CD4-positive, alpha-beta T cell treated with Interleukin-17A for 4 hours (primary cell): ENCODE measurements around the gene ATP1A3.

ENCODE experiments used
- DNase-seq: peaks from one replicate; pipeline ENCODE4 v3.0.0-alpha.2; 2020; ENCODE audit warnings: mixed read lengths

ATP1A3 gene

DNA sequence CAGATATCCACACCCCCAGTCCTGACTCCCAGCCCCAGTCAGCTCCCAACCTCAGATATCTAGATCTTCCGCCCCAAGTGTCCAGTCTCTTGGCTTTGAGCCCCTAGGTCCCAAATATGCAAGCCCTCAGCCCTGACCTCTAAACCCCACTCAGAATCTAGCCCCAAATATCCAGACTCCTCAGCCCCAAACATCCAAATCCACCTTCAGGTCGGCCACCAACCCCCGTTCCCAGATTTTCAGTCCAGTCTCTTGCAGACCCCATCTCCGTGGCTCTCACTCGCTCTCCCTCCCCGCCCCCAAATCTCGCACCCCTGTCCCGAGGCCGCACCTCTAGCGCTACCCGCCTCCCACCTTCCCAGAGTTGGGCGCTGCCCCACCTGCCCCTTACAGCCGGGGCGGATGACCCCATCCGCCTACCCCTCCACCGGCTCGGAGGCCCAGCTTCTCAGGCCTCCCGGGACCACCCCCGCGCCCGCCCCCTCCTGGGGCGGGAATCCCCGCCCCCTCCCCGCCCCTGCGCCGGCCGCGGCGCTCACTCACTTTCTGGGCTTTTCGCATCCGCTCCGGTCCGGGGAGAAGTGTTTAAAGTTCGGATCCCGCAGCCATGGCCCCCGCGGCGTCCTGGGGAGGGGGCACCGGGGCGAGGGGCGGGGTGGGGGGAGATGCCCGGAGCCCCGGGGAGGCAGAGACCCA lies 66.4 kb downstream of the ATP1A3 start:
- peak; percentile 74 for DNase-seq

- DNase-seq = no peak
Measured at GRCh38 chr19:41926763-41927496, 67.1 kb downstream of the ATP1A3 start.

- no peak for DNase-seq
Measured at GRCh38 chr19:41926028-41926762, 67.8 kb downstream of the ATP1A3 start.

DNA sequence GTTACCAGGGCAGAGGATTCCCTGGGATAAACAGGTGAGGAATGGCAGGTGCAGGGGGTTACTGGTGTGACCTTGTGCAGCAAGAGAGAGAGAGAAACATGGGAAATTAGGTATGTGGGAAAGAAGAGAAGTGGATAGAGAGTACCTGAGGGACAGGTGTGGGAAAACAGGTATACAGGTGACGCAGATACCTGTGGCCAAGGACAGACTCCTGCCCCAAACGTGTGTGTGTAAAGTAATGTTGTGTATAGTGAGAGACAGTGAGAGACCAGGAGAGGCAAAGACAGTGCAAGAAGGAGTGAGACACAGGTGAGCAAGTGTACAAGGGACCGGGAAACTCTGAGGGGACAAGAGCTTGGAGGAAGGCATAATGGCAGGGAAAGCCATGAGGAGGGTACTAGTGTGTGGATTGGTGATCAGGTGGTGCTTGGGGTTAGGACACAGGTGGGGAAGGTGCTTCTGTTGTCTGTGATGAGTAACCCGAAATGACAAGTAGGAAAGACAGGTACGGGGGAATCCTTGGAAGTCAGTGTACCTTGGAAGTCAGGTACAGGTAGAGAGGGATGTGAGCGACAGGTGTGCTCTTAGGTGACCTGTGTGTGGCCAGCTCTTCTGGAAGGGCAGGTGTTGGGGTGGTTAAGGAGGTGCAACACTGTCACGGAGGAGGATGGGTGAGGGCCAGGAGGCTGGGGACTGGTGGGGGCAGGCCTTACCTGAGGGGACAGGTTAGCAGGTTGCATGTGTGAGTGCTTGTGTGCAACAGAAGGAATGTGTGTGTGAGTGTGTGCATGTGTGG lies 68.6 kb downstream of the ATP1A3 start:
- DNase-seq = no peak

GRCh38 chr19:41924151-41925145 lies 69.6 kb downstream of the ATP1A3 start:
- no peak for DNase-seq

DNA sequence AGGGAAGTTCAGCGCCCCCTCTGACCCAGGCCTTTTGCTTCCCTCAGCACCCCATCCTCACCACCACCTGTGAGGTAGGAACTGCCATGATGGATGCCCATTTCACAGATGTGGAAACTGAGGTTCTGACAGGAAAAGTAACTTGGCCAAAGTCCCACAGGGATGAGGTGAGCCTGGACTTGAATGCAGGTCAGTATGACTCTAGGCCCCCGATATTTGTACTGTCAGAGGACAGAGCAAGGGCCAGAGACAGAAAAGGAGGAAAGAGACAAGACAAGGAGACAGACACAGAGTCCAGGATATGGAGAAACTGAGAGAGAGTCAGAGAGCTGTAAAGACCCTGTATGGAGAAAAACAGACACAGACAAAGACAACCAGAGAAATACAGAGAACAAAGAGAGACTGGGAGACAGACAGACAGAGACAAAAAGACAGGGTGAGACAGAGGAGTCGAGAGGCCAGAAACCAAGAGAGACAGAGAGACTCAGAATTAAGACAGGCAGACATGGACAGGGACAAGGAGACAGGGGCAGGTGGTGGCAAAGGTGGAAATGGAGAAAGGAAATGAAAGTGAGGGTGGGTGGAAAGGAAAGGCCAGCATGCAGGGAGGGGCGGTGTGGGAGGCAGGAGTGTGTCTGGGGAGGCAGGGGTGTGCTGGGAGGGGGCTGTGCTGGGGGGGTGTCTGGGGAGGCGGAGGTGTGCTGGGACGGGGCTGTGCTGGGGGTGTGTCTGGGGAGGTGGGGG lies 70.8 kb downstream of the ATP1A3 start:
- DNase-seq = no peak

- DNase-seq = no peak
Measured at GRCh38 chr19:41922585-41922984, 71.4 kb downstream of the ATP1A3 start.

DNA sequence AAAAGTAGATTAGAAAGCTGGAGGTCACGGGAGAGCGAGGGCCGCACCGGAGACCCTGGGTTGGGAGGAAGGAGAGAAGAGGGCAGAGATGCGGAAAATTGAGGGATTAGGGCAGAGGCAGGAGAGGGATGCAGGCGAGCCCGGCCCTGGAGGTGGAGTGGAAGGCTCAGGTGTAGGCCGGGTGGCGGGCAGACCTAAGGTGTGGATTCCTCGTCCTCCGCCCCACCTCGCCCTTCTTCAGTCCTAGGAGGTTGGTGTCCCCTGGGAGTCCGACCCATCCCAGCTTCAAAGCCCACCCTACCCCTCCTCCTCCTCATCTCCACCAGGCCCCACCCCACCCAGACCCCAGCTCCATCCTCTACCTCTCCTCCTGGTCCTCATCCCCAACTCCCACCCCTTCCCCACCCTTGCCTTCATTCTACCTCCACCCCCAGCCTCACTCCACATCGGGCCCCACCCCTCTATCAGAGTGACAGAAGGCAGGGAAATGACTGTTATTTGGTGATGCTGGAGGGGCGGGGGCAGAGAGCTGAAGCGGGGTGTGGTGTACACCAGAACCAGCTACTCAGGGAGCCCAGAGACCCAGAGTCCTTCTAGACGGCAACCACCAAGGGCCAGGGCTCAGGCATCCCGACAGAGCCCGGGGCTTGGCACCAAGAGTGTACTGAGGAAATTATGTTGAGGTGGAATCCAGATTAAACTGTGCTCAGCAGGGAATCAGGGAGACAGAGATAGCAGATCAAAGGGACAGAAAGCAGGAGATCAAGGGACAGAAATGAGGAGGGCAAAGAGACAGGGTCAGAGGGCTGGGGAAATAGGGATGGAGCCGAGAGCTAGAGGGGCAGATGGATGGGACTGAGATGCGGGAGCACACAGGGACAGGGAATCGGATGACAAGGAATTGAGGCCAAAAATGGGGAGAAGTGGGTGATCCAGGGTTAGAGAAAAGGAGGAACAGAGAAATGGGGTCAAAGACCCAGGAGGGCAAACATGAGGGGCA lies 72.2 kb downstream of the ATP1A3 start:
- DNase-seq = no peak

DNA sequence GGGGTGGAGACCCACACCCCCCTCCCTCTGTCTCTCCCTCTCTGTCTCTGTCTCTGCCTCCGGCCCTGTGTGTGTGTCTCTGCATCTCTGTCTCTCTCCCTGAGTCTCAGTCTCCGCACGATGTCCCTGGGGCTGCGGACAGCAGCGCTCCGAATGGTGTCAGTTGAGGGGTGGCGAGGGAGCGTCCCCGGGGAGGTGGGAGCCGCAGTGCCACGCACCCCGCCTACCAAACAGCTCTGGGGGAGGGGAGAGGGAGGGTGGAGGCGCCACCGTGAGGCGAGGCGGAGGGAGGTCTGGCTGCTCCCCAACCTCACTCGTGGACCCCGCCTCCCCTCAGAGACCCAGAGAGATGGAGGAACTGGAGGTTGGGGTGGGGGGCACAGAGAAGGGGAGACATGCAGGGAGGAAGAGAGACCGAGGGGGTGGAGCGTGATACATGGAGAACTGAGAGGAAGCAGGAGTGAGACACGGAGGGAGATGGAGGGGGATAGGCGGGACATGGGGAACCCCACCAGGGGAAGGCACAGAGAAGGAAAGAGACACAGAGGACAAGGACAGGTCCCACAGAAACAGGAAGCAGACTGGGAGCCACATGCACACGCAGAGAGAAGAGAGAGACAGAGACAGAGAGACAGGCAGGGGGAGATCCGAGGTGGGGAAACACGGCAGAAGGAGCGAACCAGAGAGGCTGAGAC lies 73.0 kb downstream of the ATP1A3 start:
- peak; percentile 24 for DNase-seq

DNA sequence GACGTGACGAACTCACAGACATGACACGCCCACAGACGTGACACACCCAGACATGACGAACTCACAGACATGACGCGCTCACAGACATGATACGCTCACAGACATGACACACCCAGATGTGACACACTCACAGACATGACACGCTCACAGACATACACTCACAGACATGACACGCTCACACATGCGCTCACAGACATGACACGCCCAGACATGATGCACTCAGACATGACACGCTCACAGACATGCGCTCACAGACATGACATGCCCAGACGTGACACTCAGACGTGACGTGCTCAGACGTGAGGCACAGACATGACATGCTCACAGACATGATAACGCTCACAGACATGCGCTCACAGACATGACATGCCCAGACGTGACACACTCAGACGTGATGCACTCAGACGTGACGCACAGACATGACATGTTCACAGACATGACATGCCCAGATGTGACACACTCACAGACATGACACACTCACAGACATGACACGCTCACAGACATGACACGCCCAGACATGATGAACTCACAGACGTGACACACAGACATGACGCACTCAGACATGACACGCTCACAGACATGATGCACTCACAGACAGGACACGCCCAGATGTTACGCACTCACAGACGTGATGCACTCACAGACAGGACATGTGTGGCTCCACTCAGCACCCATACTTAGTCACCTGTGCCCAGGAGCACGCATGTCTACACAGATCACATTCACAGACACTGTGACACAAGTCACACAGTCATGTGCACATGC lies 73.9 kb downstream of the ATP1A3 start:
- DNase-seq = no peak

- no peak for DNase-seq
Measured at GRCh38 chr19:41918653-41919244, 75.3 kb downstream of the ATP1A3 start.

GRCh38 chr19:41918095-41918494 lies 75.9 kb downstream of the ATP1A3 start:
- DNase-seq = no peak

DNA sequence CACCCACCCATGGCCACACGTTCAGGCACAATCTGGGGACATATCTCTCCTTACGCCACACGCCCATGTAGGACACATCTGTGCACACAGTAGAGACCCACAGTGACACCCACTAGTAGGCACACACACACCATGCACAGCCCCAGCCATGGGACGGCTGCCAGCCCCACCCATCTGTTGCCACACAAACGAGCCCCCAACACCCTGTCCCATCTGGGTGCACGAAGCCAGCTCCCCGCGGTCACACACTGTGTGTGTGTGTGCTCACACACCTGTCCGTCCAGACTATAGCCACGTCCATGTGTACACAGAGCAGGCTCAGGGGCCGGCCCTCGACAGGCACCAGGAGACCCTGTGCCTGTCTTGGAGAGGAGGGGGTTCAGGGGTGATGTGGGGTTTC lies 76.4 kb downstream of the ATP1A3 start:
- no peak for DNase-seq
